NB4 (cell line): ENCODE results near the gene VIL1.

Experiments used
- MYC ChIP-seq: IDR thresholded peaks from 2 replicates; pipeline ENCODE4 v1.6.1; 2011; ENCODE audit warnings: low read depth, low read length
- POLR2A ChIP-seq: IDR thresholded peaks from 2 replicates; pipeline ENCODE4 v1.6.1; 2011; ENCODE audit warnings: mild to moderate bottlenecking; ENCODE audit not compliant: insufficient read length; ENCODE audit errors: extremely low read depth
- TF ChIP-seq, protein P1 (sequence below): IDR thresholded peaks from one replicate; pipeline ENCODE4 v1.5.1; 2012; ENCODE audit warnings: low read depth, low read length

- TF ChIP-seq, protein P1, sequence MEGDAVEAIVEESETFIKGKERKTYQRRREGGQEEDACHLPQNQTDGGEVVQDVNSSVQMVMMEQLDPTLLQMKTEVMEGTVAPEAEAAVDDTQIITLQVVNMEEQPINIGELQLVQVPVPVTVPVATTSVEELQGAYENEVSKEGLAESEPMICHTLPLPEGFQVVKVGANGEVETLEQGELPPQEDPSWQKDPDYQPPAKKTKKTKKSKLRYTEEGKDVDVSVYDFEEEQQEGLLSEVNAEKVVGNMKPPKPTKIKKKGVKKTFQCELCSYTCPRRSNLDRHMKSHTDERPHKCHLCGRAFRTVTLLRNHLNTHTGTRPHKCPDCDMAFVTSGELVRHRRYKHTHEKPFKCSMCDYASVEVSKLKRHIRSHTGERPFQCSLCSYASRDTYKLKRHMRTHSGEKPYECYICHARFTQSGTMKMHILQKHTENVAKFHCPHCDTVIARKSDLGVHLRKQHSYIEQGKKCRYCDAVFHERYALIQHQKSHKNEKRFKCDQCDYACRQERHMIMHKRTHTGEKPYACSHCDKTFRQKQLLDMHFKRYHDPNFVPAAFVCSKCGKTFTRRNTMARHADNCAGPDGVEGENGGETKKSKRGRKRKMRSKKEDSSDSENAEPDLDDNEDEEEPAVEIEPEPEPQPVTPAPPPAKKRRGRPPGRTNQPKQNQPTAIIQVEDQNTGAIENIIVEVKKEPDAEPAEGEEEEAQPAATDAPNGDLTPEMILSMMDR: no peak
- TF ChIP-seq POLR2A (no peak), MYC (no peak)
Measured at GRCh38 chr2:218478544-218478943, 59.6 kb downstream of the VIL1 start.
